GM21576 (cell line): ENCODE data around the gene AUTS2.

Experiments used
- ATAC-seq: cut with Tn5 transposase; IDR thresholded peaks from one replicate; pipeline ENCODE4 v1.9.1; 2021; ENCODE audit warnings: mild to moderate bottlenecking, moderate library complexity; ENCODE audit not compliant: unreplicated experiment

Gene AUTS2

GRCh38 chr7:69684369-69685292 lies 86.4 kb downstream of the AUTS2 start:
- no peak for ATAC-seq

GRCh38 chr7:69685293-69685631 lies 87.0 kb downstream of the AUTS2 start:
- no peak for ATAC-seq

DNA sequence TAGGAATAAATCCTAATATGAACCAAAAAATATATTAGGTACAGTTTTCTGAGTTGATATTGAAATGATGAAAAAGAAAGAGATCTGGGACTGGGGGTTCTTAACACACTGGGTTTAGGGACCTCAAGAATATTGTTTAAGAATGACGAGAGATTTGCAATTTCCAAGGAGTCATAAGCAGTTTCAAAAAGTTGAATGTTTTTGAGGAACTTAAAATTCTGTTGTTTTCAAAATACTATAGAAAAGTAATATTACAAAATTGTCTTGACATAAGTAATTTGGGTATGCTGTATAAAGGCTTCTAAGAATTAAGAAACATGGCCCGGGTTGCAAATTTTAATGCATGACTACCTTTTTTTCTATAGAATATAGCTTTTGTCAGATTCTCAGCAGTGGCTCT lies 88.1 kb downstream of the AUTS2 start:
- no peak for ATAC-seq

GRCh38 chr7:69687739-69688433 lies 89.6 kb downstream of the AUTS2 start:
- no peak for ATAC-seq

- no peak for ATAC-seq
Measured at GRCh38 chr7:69690329-69690728, 92.1 kb downstream of the AUTS2 start.

DNA sequence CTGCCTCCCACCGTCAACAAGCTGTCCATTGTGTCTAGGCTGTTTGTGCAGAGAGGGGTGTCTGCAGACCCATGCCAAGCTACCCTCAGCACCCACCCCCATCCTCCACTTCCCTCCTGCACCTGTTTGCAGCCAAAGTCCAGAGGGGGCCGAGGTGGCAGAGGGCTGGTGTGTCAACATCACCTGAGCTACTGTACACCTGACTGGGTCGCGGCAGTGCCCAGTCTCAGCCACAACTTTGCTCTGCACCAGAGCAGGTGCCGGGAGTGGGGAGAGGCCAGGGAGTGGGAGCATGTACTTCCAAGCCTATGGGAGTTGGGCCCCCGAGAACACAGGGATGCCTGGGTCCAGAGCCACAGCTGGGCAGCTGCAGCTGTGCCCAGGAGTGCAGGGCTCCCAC lies 93.1 kb downstream of the AUTS2 start:
- no peak for ATAC-seq

DNA sequence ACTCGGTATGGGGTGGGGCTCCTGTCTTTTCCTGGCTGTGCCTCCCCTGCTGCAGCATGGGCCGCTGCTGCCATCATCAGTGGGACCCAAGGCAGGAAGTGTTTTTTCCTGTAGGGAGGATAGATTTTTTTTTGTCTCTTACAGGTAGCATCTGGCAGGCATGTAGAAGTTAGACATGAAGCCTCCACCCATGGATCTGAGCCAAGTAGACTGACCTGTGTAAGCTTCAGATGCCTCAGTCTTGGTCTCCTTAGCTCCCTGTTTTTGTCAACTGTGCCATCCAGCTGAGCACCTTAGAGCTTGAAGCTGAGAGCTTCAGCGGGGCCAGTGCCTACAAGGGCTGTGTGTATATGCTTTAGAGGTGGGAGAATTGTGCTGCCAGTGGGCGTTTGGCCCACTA lies 93.5 kb downstream of the AUTS2 start:
- no peak for ATAC-seq

DNA sequence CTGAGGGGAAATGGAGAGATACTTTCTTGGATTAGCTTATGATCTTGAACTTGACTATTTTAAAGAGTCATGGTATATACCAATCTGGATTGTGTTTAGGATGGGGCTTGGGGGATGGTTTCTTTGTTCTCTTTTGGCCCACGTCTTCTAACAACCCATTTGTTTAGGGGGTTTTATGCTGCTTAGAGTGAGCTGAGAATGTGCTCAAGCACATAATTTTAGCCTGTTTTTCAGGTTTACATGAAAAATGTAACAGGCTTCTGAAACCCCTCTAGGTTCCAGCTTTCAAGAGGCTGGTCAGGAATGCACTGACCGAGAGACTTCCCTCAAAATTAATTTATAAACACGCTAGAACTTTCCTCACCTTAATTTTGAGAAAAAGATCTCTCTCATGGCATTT lies 94.3 kb downstream of the AUTS2 start:
- no peak for ATAC-seq

DNA sequence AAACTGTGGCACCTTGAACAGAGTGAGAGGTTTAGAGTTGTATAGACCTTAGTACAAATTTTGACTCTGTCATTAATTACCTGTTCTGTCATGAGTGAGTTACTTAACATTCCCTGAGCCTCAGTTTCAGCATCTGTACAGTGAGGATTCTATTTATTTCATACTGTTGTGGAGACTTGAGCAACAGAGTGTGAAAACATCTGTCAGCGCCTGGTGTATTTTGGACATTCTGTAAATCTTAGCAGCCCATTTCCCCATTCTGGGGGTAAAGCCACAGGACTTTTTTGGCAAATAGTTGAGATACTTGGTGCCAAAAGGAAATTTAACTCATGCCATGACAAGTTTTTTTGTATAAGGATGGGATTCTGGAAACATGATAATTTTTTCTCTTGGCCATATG lies 94.8 kb downstream of the AUTS2 start:
- ATAC-seq, result no peak

DNA sequence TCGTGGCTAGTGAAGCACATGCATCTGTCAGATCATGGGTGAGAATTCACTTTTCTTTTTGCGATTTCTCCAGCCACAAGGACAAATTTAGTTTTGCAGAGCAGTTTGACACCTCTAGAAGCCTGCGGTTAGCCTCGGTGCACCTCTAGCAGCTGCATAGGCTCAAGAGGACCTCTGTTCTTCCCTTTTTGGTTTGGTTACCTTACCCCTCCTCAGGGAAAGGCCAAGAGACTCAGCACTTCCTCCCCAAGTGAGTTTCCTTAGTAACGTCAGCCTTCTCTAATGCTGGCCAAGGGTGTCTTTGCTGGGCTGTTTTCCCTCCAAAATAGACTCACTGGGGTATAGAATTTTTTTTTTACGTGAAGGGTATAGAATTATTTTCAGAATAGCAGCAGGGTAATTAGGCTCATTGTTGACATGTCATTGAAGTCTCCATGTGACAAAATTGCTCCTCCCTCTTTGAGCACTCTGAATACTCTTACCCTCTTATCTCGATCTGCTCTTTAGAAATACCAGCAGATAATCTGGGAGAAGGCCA lies 97.8 kb downstream of the AUTS2 start:
- peak; percentile 89 for ATAC-seq

- no peak for ATAC-seq
Measured at GRCh38 chr7:69696686-69697685, 98.7 kb downstream of the AUTS2 start.

DNA sequence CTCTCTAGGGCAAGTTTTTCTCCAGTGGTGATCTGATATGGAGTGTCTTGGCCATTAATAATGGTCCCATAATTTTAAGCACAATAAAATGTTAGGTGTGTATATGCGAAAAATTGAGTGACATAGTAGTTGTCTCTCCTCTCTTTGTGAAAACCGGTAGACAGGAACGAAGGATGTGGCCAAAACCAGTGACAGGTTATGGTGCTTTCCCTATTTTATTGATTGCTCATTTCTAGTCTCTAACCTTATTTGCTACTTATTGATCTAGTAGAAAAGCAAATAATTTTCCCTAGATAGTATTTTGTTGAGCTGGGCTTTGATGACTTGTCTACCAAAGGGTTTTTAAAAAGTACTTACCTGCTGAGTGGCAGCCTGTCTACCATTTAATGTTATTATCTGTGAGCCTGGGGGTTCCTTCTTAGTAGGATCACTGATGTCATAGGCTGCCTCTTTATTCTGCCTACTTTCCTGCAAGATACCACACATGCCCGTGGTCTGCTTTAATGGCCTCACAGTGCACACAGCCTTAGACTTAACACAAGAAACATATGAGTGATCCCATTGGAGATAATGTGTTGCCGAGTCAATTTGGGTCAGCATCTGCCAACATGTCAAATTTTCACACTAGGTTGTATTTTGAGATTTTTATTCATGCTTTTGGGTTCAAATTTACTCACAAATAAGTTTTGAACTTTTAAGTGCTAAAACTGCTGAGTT lies 100.0 kb downstream of the AUTS2 start:
- no peak for ATAC-seq

DNA sequence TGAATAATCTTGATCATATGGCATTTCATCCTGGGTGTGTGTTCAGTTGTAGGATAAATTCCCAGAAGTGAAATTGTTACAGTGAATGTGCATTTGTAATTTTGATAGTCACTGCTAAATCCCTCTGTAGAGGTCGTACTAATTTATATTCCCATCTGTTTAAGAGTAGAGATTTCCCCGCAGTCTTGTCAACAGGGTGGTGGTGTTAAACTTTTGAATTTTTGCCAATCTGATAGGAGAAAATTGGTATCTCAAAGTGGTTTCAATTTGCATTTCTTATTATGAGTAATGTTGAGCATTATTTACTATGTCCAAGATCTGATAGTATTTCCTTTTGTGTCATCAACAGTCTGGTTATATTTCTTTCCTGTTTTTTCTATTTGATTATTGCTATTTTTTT lies 101.7 kb downstream of the AUTS2 start:
- ATAC-seq, result no peak

DNA sequence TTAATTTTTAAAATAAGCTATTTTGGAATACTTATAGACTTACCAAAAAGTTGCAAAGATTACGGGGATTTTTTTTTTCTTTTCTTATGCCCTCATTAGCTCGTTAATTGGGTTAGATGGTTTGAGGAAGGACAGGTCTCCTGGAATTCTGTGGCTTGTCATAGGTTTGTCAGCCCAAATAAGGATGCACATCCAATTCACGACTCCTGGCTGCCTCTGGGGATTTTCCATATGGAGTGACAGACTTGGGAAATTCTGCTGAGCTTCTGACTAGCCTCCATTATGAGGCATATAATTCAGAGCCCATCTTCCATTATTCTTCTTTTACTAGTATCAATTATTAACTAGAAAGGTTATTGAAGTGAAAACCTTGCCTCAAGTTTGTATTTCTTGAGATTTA lies 102.1 kb downstream of the AUTS2 start:
- no peak for ATAC-seq

DNA sequence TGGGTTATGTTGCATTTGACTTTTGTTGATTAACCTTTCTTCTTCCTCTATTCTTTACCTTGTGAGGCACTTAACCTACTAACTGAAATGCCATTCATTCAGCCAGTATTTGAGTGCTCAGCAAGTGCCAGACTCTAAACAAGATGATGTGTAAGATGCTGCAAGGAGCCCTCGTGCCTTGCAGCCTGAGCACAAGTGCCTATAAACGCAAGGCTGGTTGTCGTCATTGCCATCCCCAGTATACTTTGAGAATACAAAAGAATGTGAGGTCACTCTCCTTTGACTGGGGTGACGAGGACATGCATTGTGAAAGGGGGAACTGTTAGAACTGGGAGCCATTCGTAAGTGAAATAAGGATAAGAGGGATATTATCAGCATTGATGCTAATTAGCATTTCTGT lies 103.0 kb downstream of the AUTS2 start:
- ATAC-seq, result no peak

GRCh38 chr7:69702357-69702756 lies 104.1 kb downstream of the AUTS2 start:
- ATAC-seq, result no peak

GRCh38 chr7:69703099-69703498 lies 104.8 kb downstream of the AUTS2 start:
- no peak for ATAC-seq

DNA sequence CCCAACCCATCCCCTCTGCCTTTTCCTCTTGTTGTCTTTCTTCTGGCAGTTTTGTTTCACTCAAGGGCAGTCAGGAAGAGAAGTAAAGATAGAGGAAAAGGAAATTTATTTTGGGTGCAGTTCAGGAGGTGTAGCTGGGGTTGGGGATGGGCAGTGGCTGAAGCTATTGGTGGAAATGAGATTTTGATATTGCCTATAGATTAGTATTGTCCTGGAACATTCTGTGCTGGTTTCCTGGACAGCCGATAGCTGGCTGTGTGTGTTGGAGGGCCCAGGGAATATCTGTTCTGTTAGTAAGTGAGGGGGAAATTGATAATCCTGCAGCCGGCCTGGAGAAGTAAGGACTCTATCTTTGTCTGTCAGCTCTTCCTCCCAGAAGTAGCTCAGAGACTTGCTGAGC lies 107.8 kb downstream of the AUTS2 start:
- ATAC-seq, result no peak

DNA sequence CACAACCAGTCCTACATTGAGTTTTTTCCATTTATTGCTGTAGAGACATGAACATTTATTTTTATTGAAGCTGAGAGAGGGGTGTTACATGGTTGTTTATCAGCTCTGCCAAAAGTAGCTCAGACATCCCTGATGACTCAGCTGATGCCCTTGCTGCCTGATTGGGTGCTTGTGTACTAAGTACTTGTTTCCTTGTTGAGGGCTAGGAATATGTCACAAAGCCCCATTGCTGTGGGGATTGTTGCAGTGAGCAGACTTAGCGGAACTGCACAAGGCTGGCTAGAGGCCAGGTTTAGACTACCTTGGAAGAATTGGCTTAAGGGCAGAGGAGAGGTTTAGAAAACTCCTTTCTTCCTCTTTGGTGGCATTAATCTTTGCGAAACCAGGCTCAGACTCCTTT lies 110.6 kb downstream of the AUTS2 start:
- ATAC-seq, result no peak

DNA sequence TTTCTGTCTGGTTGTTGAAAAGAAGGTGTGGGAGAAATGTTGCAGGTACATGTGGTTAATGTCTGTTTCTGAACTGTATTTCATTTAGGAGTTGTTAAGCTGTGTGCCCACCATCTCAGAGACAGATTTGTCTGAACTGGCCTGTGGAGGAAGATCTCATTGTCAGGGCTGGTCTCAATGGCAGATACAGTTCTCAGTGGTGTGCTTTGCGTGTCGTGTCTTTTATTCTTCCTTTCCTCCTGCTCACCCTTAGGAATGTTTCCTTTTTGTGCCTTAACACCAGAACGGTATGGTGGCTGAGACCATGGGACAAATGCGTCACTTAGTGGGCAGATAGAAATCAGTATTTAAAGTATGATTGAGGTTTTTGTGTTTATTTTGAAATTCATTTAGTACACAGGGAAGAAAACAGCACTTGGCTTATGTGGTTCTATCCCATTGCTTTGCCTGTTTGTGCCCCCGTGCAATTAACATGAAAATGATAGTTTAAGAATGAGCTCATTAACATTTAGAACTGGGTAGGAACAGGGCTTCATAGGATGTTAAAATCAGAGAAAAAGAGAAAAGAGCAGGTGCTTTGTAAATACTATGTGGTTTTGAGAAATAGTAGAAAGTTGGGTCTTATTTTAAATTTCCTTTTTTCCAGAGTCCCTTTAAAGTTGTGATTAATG lies 112.6 kb downstream of the AUTS2 start:
- no peak for ATAC-seq
